ENCODE data around the gene TPCN2.

GRCh38 chr11:69099180-69099579, 50.4 kb downstream of the TPCN2 start:
- TF ChIP-seq CTCF (IDR thresholded peaks at IDR 0.05) (no peak), POLR2A (IDR thresholded peaks at IDR 0.05) (no peak)

Data from heart left ventricle (tissue), 13 donors.